Measurements from ENCODE around the gene PLCB1.

GRCh38 chr20:8774412-8774811 is 642.3 kb downstream of the PLCB1 start:
- TF ChIP-seq CTCF (IDR thresholded peaks at IDR 0.05; ENCODE audit: insufficient read depth, low read depth, low read length) (no peak), EZH2 (IDR thresholded peaks at IDR 0.05; ENCODE audit: insufficient read depth, low read length) (no peak)

Data from astrocyte (in vitro differentiated cells and primary cell).